Activated CD8-positive, alpha-beta memory T cell treated with anti-CD3 and anti-CD28 coated beads, Interleukin-2, amount 50 U/mL, for 4 hours (primary cell): Measurements from ENCODE around the gene DENND4B.
"Not testable (repeated sequence)": the region's sequence is repeated elsewhere in the genome, so short reads cannot be mapped to it uniquely, and the experiment has no call there.

ENCODE experiments used
- DNase-seq: peaks from one replicate; pipeline ENCODE4 v3.0.0-alpha.2; 2020

DENND4B gene

DNA sequence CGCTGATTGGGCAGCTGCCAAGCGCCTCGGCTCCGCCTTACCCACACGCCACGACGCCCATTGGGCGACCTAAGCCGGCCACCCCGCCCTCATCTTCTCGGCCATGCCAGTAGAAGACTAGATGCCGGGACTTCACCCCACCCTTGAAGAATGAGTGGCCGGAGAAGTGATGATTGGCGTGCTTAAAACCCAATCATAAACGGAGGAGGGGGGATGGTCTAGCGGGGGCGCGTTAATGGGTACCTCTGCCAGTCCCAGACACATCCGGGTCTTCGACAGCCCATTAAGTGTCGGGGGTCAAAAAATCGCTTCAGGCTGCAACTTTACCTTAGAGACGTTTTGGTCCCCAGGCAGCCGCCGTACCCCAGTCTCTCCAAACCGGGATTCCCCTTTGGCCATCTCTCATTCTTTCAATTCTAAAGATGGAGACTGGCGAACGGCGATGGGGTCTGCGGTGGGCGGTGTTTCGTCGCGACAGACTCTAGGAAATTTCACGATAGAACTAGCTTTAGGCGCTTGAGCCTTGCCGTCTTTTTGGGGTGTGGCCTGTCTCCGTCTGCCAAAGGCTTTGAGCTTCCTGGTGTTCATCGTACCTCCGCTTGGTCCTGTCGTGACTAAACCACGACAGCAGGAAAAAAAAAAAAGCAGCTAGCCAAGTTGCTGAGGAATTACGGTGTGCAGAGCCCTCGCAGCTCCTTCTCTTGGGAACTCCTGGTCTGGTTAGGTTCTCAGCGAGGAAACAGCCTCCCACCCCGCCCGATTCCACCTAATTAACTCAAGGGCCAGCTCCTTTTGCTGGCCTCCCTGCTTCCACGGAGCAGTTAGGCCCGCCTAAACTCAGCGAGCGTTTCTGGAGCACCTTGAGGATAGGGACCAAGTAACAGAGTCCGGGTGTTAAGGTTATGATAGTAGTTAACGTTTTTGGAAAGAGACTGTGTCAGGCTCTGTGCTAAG lies 23.3 kb downstream of the DENND4B start, which contains the start of gene GATAD2B:
Gene GATAD2B, minus strand, starts transcription at position 1 of the 954 bp plus-strand sequence. CDS start 94,625 bp downstream, outside the sequence.
- peak; percentile 96 for DNase-seq

DNA sequence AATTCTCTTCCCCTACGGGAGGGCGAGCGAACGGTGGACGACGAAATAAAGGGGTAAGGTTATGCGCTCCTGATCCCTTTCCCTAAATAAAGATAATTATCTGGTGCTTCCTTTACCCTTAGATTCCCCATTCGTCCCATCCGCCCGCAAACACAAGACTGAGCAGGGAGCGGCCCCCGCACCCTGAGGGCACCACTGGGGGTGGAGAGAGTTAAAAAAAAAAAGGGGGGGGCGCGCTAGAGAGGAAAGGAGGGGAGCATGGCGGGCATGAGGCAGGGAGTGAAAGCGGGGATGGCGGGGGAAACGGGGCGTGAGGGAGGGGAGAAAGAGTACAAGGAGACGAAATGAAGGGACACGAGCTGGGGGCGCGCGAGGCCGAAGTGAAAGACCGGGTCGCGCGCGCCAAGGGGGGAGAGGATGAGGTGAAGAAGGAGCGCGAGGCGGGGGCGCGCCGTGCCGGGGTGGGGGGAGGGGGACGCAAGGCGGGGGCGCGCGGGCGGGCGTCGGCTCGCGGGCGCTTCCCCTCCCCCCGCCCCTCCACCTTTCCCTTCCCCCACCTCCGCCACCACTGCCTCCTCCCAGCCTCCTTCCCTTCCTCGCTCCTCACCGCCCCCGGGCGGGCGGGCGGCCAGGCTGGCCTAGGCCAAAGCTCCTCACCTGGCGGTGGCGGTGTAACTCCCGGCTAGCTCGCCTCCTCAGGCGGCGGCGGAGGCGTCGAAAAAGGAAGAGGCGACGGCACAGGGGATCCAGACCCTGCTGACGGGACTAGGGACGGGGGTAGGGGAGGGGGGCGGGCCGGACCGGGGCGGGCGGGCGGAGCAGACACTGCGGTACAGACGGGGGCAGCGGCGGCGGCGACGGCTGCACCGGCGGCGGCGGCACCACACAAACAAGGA lies 24.2 kb downstream of the DENND4B start:
- DNase-seq, result no peak

DNA sequence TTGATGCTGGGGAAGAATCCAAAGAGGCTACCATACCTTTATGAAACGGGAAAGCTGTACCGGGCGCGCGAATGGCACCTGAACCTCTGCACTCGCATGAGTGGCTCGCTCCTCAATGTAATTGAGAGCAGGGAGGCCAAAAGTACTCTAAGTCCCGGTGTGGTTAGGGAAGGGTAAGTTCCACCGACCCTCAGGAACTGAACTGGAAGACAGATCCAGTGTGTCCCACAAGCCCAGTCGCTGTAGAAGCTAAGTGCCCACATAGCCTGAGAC lies 24.8 kb downstream of the DENND4B start:
- DNase-seq, result no peak

DNA sequence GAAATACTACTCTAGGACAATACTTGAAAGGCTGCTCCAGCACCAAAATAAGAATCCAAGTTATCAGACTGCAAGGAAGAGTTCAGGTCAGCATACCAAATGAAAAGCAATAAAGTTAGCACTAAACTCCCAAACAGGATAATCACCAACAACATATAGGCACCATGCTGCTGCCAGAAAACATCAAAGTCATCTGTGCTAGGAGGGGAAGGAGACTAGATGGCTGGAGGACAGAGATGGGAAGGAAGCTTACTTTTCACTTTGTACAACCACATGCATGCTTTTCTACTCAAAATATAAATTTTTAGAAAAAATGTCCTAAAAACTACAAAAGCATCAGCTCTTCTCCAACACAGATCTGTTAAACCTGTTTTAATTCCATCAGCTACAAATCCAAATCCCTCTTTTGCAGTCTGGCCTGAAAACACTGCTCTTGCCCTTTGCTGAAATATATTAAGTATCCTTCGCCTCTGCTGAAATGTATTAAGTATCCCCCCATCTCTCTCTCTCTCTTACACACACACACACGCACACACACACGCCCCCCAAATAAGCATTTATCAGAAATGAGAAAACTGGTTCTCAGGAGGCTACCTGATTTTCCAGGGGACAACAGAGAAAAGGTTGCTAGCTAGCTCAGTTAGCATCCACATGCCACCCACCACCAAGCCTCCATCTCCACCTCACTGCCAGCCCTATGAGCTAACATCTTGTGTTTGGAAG lies 25.3 kb downstream of the DENND4B start:
- no peak for DNase-seq

DNA sequence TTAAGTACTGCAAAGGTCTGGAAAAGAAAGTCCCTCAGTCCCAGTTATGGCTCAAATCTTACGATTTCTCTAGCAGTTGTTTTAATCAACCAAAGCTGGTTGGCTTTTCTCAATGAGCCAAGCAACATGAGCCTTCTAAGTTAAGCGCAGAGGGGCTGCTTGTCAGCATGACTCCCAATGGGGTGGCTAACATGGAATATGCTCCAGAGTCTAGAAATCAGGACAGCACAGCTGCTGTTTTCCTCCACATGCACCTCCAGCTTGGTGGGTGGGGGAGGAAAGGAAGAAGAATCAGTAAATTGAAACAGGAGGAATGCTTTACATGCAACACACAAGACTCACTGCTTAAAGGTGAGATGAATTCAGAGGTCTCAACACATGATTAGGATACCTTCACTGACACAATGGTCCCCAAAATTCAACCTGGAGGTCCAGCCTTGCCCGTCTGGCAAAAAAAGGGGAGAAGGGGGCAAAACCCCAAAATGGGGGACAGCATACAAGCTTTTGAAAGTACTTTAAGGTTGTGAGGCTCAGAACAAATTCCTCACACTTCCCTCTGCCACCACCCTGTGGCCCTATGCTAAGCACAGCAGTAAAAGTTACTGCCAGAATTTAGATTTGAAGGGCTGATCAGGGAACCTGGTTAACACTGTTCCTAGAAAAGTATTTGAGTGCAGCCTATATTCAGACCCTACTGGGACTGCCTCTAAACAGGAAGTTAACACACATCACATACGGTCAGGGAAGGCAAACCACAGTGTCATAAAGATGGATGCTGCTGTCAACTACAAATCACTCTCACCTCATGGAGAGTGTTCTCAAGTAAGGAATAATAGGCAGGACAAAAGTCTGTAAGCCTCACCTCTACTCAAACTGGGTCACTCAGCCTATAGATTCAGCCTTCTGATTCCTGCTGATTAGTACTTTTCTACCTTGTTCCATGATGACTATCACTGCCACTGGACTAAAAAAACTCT lies 26.4 kb downstream of the DENND4B start:
- DNase-seq, result no peak

DNA sequence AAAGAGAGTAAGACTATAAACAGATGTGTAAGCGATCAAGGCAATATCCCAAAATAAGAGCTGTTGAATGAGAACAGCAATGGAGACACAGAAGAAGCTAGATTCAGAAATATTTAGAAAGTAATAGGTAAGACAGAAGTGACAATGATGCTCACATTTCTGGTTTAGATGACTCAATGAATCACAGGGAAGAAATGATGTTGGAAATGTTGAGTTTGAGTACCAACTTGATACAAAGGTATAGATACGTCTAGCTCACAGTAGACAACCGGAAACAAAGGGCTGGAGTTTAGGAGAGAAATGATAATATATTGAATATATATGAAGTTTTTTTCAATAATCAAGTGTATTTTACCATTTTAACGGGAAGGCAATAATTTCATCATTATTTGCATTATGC lies 30.2 kb downstream of the DENND4B start:
- no peak for DNase-seq

DNA sequence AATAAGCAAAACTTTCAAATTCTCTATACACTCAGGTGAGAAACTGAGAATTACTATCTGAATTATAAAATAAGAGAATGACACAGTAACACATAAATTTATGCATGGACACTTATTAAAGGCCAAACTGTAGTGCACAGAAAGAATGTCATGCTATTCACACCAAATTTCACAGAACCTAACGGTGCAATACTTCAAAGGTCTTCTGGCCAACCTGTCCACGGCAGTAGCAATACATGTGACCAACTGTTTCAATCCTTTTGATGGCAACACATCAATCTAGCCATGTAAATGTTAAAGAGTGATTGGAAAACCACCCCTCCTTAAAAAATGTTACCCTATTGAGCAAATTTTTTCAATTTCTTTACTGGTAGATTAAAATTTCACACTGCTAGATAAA lies 34.2 kb downstream of the DENND4B start:
- DNase-seq, result no peak

DNA sequence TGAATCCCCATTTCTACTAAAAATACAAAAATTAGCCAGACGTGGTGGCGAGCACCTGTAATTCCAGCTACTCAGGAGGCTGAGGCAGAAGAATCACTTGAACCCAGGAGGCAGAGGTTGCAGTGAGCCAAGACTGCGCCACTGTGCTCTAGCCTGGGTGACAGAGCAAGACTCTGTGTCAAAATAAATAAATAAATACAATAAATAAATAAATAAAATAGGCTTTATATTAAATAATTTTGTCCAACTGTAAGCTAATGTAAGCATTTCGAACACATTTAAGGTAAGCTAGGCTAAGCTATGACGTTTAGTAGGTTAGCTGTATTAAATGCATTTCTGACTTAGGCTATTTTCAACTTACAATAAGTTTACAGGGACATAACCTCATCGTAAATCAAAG lies 36.0 kb downstream of the DENND4B start:
- not testable (repeated sequence) for DNase-seq

DNA sequence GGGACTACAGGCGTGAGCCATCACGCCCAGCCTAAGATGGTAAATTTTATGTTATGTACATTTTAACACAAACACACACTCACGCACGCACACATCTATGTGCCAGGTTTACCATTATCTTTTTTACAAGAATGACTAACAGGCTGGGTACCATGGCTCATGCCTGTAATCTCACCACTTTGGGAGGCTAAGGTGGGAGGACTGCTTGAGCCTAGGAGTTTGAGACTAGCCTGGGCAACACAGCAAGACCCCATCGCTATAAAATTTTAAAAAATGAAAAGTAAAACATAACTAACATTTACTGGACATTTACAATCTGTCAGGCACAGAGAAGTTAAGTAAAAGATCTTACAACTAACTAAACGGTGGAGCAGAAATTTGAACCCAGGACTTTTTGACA lies 38.4 kb downstream of the DENND4B start:
- DNase-seq, result no peak

DNA sequence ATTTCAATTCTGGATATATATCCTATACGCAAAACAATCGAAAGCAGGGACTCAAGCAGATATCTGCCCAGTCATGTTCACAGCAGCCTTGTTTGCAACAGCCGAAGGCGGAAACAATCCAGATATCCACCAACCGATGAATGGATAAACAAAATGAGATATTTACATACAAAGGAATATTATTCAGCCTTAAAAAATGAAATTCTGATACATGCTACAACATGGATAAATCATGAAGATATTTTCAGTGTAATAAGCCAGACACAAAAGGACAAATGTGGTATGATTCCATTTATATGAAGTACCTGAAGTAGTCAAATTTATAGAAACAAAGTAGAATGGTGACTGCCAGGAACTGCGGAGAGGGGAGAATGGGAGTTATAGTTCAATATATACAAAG lies 39.4 kb downstream of the DENND4B start:
- DNase-seq, result no peak

DNA sequence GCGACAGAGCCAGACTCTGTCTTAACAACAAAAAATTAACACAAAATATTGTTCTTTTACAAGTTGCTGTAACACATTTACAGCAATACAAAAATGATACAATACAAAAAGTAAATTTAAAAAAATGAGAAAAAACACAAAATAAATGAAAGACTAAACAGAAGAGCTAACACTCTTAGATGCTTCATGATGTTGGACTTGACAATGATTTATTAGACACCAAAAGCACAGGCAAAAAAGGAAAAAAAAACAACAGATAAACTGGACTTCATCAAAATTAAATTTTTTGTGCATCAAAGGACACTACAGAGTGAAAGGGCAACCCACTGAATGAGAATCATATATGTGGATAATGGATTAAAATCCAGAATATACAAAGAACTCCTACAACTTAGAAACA lies 40.1 kb downstream of the DENND4B start:
- DNase-seq, result no peak

DNA sequence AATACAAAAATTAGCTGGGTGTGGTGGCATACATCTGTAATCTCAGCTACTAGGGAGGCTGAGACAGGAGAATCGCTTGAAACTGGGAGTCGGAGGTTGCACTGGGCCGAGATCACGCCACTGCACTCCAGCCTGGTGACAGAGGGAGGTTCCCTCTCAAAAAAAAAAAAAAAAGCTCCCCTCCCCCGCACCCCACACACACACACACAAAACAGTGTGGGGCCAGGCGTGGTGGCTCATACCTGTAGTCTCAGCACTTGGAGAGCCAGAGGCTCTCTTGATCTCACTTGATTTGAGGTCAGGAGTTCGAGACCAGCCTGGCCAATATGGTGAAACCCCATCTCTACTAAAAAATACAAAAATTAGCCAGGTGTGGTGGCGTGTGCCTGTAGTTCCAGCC lies 40.6 kb downstream of the DENND4B start:
- not testable (repeated sequence) for DNase-seq

DNA sequence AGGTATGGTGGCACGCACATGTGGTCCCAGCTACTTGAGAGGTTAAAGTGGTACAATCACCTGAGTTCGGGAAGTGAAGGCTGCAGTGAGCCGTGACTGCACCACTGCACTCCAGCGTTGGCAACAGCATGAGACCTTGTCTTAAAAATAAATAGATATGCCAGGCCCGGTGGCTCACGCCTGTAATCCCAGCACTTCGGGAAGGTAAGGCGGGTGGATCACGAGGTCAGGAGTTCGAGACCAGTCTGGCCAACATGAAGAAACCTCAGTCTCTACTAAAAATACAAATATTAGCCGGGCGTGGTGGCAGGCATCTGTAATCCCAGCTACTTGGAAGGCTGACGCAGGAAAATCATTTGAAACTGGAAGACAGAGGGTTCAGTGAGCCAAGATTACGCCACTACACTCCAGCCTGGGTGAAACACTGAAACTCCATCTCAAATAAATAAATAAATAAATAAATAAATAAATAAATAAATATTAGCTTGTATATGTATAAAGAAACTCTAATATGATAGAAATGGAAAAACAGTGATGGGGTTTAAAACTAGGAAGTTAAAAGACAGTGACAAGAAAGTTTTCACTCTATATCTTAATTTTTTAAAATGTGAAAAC lies 42.6 kb downstream of the DENND4B start:
- DNase-seq, result no peak

DNA sequence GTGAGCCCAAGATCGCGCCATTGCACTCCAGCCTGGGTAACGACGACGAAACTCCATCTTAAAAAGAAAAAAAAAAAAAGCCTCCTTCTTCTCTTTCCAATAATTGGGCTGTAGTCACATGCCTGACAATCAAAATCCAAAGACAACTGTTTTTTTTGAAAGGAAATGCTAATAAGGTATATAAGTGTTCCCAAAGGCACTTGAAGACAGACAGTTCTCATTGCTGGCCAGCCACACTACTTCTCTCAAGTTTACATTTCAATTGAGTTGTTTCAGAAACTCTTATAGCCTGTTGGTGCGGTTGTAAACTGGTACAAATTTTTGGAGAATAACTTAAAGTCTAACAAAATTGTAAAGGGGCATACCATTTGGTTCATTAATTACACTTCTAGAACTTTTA lies 47.0 kb downstream of the DENND4B start:
- no peak for DNase-seq

DNA sequence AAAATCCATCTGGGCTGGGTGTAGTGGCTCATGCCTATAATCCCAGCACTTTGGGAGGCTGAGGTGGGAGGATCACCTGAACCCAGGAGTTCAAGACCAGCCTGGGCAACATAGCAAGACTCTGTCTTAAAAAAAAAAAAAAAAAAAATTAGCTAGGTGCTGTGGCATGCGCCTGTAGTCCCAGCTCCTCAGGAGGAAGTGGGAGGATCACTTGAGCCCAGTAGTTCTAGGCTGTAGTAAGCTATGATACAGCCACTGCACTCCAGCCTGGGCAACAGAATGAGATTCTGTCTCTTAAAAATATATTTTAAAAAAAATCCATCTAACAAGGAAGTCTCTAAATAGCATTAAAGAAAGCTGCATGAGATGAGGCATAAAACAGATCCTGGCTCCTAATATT lies 50.7 kb downstream of the DENND4B start:
- DNase-seq, result not testable (repeated sequence)

DNA sequence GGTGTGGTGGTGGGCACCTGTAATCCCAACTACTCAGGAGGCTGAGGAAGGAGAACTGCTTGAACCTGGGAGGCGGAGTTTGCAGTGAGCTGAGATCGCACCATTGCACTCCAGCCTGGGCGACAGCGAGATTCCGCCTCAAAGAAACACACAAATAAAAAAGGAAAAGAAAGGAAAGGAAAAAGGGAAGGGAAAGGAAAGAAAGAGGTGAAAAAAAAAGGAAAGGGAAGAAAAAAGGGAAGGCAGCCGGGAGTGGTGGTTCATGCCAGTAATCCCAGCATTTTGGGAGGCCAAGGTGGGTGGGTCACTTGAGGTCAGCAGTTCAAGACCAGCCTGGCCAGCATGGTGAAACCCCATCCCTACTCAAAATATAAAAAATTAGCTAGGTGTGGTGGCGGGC lies 55.5 kb downstream of the DENND4B start:
- DNase-seq, result not testable (repeated sequence)

DNA sequence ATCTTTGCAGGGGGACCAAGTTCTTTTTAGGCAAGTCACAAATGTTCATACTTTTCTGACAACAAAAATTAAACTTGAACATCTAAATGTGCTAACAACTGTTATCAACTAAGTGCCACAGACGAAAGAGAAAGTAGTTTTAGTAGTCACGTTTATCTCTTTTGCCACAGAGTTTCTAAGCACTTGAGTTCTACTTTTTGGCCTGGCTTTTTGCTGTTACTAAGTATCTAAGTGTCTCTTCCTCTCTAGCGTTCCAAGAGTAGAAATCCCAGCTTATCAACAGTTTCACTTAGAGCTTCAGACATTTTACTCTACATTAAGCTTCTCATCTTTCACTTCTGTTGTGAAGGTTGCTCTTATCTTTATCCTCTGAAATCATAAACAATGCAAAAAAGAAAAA lies 58.0 kb downstream of the DENND4B start:
- no peak for DNase-seq

DNA sequence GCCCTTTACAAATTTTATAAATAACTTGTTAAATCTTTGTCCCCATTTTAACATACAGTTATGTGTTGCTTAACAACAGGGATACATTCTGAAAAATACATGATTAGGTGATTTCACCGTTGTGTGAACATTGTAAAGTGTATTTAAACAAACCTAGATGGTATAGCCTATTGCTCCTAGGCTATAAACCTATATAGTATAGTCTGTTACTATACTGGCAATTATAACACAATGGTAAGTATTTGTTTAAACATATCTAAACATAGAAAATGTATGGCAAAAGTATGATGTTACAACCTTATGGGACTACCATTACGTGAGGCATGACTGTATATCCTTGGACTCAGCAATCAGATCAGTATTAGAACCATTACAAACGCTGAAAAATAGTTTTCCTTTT lies 60.4 kb downstream of the DENND4B start:
- no peak for DNase-seq

DNA sequence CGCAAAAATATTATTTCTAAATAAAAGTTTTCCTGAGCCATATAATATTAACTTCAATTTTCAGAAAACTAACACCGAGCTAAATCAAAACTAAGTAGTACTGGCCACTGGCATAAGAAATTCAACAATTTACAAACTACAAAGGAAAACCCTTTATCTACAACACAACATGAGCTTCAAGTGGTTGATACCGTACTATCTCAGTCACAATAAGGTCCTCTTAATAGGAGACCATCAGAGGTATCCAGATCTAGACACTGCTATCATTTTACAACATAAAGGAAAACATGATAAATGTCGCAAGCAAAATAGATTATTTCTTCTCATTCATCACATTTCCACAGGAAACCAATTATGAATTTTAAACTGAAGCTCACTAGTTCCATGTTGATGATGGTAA lies 63.3 kb downstream of the DENND4B start:
- no peak for DNase-seq

DNA sequence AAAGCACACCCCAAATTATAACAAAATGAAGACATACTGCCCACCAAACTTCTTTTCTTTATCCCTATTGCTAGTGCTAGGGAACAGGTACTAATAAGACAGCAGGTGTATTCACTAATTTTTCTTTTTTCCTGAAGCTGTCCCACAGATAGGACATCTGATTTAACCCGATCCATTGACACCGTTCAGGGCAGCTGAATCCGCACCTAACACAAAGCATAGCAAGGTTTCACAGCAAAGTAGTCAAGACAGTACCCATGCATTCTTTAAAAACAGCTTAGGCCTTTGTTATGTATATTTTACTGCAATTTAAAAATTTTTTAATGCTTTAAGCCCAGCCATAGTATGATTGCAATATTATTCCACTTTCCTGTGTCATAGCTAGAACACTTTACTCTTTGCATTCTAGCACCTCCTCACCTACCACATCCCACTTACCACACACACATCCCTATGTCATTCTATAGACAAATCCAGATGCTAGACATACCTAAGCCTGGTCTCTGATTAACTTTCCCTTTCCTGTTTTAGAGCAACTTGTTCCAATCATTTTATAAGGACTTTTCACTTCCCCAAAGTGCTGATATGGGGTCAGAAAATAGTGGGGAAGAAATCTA lies 64.1 kb downstream of the DENND4B start:
- DNase-seq, result no peak

DNA sequence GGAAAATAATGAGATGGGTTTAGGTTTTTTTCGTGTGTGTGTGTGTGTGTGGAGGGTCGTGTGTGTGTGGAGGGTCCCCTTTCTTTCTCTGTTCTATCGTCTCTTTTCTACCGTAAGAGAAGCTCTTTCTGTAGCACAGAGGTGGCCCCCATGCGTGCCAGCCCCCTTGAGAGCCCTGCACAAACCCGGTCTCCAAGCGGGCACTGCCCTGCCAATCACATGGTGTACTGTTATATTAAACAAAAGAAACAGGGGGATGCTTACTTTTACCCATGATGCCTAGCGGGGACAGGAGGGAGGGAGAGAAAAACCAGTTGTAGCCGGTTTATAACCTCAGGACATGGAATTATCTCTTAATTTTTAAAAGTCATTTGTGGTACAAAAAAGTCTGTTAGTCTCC lies 64.8 kb downstream of the DENND4B start:
- DNase-seq, result no peak
